Astrocyte of the hippocampus (primary cell): ENCODE data around the gene WBP2.
A peak's percentile ranks its signal among the peaks of the same experiment; 100 is the strongest.

ENCODE experiments used
- DNase-seq: peaks from one replicate; pipeline ENCODE4 v3.0.0; 2011; ENCODE audit warnings: low read depth, low spot score

WBP2 gene

DNA sequence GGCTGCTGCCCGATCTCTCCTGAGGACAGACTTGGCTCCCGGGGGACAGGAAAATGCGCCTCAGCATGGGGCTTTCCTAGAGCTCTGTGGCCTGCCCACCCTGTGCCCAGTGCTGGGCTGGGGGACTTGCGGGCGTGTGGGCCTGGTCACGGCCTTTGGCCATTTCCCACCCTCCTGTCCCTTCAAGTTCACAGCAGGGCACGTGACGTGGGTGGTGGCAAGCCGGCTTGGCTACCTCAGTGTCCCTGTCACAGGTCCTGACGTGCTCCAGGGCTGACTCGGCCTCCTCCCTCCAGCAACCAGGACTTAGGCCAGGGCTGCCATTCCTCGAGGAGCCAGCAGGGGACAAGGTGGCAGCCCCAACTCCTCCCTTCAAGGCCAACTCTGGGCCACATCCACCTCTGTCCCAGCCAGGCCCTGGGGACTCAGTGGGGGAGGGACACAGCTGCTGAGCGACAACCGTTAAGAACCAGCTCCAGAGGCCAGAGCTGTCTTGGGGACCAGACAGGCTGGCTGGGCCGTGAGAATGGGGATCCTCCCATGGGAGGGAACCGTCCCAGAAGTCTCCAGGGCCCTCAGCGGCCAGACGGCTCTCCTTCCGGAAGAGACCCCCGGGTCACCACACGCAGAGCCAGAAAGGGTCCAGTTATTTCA is 9.9 kb downstream of the WBP2 start:
- peak; percentile 79 for DNase-seq

- no peak for DNase-seq
Measured at GRCh38 chr17:75844530-75845057, 10.5 kb downstream of the WBP2 start.

DNA sequence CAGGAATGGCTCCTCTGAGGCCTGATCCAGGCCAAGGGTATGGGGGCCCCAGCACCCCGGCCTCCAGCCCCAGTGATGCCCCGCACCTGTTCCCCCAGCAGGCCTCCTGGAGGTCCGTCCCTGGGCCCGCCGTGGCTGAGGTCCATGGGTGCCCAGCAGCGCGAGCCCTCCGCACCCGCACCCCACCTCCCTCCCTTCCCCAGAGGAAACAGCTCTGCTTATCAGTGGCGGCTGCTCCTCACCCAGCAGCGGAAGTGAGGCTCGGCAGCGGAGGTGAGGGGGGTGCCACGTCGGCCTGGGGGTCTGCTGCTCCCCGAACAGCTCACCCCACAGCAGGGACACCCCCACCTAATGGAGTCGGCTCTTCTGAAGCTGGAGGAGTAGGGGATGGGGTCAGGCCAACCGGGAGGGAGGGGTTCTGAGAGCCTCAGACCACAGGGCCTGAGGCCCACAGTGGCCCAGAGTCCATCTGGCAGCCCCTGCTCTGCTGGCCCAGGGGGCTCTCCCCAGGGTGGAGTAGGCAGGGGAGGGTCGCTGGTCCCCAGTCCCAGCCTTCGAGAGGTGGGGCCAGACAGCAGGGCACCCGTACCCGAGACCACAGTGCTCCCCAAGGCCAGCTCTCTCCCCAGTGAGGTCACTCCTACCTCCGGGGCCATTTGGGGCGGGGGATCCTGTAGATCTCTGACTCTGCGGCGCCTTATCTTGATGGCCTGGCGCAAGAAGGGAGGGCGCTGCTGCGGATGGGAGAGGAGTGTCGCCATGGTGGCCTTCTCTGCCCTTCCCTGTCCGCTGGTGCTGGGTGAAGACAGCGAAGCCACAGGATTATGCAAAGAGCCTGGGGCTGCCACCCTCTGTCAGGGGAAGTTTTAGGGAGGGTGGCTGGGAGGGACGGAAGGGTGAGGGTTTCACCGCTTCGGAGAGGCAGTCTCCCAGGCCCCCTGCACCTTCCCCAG is 11.3 kb downstream of the WBP2 start, which contains the start of gene UNC13D:
TSS of gene UNC13D (minus strand) at position 828 of the 953 bp plus-strand sequence. CDS start at position 761, 67 bp downstream.
- no peak for DNase-seq

DNA sequence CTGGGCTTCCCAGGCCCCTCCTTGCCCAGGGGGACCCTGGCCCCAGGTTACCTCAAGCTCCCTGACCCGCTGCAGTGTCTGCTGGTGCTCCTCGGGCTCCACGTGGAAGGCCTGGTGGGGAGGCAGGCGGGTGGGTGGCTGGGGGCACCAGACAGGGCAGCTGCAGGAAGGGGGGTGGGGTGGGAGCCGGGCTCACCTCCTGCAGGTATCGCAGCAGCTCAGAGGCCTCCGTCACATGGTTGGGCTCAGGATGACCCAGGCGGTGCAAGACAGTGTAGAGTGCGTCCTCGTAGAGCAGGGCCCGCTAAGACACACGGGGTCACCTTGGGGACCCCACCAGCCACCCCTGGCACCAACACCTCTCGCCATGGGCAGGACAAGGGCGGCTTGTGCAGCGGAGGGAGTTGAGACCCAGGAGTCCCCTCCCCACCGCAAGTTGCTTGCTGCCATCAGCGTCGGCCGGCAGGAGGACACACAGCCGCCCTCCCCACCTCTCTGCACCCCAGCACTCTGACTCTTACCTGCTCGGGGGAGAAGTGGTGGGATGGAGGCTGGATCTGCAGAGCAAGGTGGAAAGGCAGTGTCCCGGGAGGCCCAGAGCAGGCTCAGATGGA is 12.1 kb downstream of the WBP2 start:
- DNase-seq: no peak

GRCh38 chr17:75842411-75842810 is 12.7 kb downstream of the WBP2 start:
- DNase-seq: no peak

DNA sequence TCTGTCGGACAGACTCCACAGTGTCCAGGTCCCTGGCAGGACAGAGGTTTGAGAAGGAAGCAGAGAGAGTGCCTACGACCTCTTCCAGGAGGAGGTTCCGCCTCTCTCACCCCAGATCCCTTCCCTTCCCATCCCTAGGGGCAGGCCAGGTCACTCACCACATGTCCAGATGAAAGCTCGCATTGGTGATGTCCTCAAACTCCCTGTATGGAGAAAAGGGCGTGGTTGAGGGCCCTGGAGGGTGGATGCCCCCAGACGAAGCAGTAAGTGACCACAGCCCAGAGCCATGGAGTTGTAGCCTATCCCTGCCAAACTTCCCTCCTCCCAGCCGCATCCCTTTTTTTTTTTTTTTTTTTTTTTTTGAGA is 14.4 kb downstream of the WBP2 start:
- DNase-seq: no peak

DNA sequence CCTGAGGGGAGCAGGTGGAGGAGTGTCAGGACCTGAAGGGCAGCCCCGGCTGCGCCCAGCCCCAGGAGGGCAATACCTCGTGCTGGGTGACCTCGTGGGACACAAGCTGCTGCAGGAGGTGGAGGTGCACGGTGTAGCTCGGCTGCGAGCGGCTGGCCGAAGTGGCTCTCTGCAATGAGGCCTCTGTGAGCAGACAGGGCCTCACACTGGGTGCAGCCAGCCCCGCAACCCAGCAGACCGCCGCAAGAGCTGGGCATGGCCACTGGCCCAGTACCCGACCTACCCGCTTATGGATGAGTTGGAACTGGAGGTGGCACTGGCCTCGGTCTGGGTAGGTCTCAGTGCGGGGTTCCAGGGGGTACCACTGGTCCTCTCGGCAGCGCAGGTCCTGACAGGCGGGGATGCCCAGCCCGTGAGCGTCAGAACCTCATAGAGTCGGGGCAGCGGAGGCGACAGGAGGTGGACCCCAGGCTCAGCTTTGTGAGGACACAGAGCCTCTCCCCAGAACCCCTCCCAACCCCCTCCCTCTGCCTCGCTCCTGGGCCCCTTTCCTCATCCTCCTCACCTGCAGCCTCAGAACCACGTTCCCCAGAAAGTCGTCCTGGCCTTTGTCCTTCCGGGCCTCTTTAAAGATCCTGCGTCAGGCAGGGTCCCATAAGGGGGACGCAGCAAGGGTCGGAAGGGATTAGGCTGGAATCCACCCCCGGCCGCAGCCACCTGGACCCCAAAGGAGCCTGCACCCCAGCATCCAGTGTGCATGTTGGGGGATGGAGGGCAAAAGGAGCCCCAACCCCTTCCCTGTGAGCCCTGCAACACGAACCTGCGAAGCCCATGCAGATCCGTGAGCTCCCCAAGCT is 15.0 kb downstream of the WBP2 start:
- no peak for DNase-seq

- DNase-seq: no peak
Measured at GRCh38 chr17:75838410-75838809, 16.7 kb downstream of the WBP2 start.

DNA sequence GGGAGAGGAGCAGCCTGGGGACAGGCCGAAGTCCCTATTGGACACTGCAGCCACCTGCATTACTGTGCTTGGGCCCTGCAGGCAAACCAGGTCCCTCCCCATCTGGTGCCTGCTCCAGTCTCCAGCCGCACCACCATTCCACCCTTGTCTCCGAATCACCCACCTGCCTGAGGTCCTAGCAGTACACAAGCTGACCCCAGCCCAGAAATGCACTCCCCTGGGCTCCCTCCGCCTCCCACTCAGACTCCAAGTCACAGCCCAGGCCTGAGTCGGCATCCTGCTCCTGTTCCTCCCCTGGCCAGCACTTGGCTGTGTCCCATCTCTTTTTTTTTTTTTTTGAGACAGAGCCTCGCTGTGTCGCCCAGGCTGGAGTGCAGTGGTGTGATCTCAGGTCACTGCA is 17.2 kb downstream of the WBP2 start:
- no peak for DNase-seq

GRCh38 chr17:75836605-75837004 is 18.5 kb downstream of the WBP2 start:
- DNase-seq: no peak

GRCh38 chr17:75835654-75835987 is 19.5 kb downstream of the WBP2 start:
- no peak for DNase-seq

GRCh38 chr17:75834928-75835653 is 20.0 kb downstream of the WBP2 start:
- DNase-seq: no peak

DNA sequence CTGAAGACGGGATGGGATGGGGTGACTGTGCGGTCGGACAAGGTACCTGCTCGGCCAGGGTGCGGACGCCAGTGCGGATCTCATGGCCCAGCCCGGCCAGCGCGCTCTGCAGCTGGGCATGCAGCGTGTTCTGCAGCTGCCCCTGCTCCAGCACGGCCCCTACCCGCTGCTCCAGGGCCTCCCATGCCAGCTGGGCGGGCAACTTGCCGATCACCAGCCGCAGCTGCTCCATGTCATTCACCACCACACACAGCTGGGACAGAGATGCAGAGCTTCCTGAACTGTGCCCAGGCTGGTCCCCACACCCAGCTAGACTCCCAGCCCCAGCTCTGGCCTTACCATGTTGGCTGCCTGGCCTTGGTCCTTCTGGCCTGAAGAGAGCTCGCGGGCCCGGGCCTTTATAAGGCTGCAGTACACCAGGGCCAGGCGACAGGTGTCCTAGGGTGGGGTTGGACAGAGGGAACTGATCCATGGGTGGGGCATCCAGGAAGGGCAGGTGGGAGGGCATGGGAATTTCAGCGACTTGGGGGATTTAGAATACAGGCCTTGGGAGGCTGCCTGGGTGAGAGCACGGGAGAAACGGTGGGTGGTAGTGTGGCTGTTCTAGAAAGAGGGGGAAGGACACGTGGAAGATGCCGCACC is 20.7 kb downstream of the WBP2 start:
- no peak for DNase-seq

GRCh38 chr17:75832652-75833400 is 22.3 kb downstream of the WBP2 start:
- no peak for DNase-seq

DNA sequence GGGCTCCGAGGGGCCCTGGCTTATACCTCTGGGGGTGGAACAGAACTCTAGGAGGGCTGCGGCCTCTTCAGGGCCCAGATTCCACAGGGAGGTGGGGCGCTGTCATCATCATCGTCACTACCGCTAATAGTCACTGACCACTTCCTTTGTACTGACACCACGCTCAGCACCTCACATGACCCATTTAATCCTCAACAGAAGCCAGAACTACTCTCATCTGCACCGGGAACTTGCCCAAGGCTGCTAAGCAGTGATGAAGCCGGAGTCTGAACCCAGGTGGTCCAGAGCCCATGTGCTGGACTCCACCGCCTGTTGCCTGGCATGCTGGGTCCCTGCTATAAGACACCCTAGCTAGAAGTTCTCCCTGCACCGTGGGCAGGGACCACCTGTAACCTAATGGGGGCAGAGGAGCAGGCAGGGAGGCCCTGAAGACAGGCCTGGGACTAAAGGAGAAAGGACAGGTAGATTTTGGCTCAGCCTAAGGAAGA is 22.9 kb downstream of the WBP2 start:
- peak; percentile 61 for DNase-seq

DNA sequence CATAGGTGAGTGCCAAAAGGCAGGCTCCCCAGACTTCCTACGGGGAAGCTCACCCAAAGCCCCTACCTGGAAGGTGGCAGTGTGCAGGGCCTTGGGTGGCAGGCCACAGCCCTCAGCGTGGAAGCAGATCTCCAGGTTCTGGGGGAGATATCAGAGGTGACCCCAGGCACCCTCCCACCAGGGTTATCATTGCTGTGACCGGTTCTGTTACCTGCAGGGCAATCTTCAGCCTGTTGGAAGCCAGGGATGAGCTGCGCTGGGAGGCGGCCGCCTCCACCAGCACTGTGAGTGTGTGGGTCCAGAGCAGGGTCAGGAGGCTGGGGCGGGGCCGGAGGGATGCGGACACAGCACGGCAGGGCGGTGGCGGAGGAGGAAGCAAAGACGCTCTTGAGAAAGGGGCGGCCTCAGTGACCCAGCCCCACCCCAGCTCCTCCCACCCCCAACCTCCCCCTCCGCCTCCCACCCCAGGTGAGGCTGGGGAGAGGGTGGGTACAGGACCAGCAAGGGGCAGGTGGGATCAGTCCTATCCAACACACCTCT is 24.0 kb downstream of the WBP2 start:
- DNase-seq: no peak

- no peak for DNase-seq
Measured at GRCh38 chr17:75830164-75831031, 24.7 kb downstream of the WBP2 start.

DNA sequence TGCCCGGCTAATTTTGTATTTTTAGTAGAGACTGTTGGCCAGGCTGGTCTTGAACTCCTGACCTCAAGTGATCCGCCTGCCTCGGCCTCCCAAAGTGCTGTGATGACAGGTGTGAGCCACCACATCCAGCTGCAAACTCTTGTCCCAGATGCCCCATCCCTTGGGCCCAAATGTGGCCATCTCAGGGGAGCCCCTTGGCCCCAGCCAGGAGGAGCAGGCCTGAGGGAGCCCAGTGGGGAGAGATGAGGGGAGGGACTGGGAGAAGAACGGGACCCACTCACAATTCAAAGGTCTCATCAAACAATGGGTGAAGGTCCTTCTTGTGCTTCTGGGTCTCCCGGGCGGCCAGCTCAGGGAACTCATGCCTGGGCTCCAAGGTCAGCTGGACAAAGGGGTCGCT is 25.4 kb downstream of the WBP2 start:
- DNase-seq: no peak
